ENCODE measurements around the gene VSIG8. TPM values are rescaled to one million over a fixed set of nuclear protein-coding genes. Genes with fewer than 3 reads are reported as not detected.

Gene VSIG8
- total and polyA plus RNA-seq, 9 of the 15 experiments (the other 6 are each of a cell fraction or from before 2014, with no cell fraction given) = not detected

GRCh38 chr1:159879136-159879535 is 16.7 kb upstream of the VSIG8 start:
- BruUV-seq (replicated peaks) = no TSS peak
- Histone ChIP-seq H3K9me1 (ENCODE audit: control insufficient read depth, insufficient read depth, low read length) (peaks cover 3% of the 10 kb centered on the region), H4K20me1 (replicated peaks; ENCODE audit: control insufficient read depth, insufficient read depth, low read length) (no peaks in the 10 kb centered on the region), H2AFZ (ENCODE audit: low read depth, low read length) (no peak overlapping the region), H3K9me3 (replicated peaks; ENCODE audit: control insufficient read depth, insufficient read depth, low read depth, low read length) (no peaks in the 10 kb centered on the region; the same call in 1 of the 2 replicates), H3K4me2 (ENCODE audit: insufficient read depth, low read length) (no peak overlapping the region), H3K9ac (ENCODE audit: insufficient read depth in 1 of 2, low read depth in 2 of 2, low read length in 2 of 2) (no peak overlapping the region), H3K27me3 (ENCODE audit: control insufficient read depth in 2 of 2, insufficient read depth in 2 of 2, low read length in 2 of 2) (no peaks in the 10 kb centered on the region; a peak in 1 of 5 replicates), H3K79me2 (ENCODE audit: control insufficient read depth, insufficient read depth, low read length) (no peaks in the 10 kb centered on the region), H3K4me3 (no peak overlapping the region), H3K36me3 (ENCODE audit: control insufficient read depth, insufficient read depth, low read length) (no peaks in the 10 kb centered on the region), H3K27ac (ENCODE audit: extremely low read depth, low read depth, low read length) (no peak overlapping the region), H3K4me1 (replicated peaks in 1 of 2; ENCODE audit: control insufficient read depth in 2 of 2, insufficient read depth in 2 of 2, low read length in 2 of 2) (peaks cover 4 to 43% of the 10 kb centered on the region in 2 experiments; a peak in 4 of 5 replicates)
- 26% methylated on average over 3 of the region's 3 CpGs for WGBS (ENCODE audit: insufficient coverage, low coverage, missing lambda C conversion rate)
- FAIRE-seq (no peak), DNase-seq (ENCODE audit: extremely low read depth in 1 of 4, low spot score in 3 of 4) (no peak), ATAC-seq (no peak)
- no peak for TF ChIP-seq SMARCE1 (IDR thresholded peaks at IDR 0.05)
- TF ChIP-seq STAG1 (CRISPR knock-in tag; IDR thresholded peaks at IDR 0.05; ENCODE audit: borderline replicate concordance) = no peak
- TF ChIP-seq USF1 (CRISPR knock-in tag; IDR thresholded peaks at IDR 0.05) = no peak
- POLR2A ChIA-PET = interaction anchor here (0.7 to 3.1 kb wide), 6 partner anchors 10 to 63 kb away, joined by 3 to 21 read pairs (median 3); partner anchors contain the start of gene TAGLN2
- in situ Hi-C loops (cut with MboI) (no loop called here), intact Hi-C loops (cut with micrococcal nuclease) (no loop called here)
- CTCF ChIA-PET (ENCODE audit: low intra/inter-chr PET ratio) = no interaction called here

- CTCF ChIA-PET (ENCODE audit: low intra/inter-chr PET ratio) = no interaction called here
- no peak overlapping the region for H3K9ac ChIP-seq (ENCODE audit: insufficient read depth in 1 of 2, low read depth in 2 of 2, low read length in 2 of 2)
Measured at GRCh38 chr1:159877695-159878444, 15.4 kb upstream of the VSIG8 start.

More at GRCh38 chr1:159877695-159878444, 15.4 kb upstream of the VSIG8 start:
- Histone ChIP-seq H2AFZ (ENCODE audit: low read depth, low read length) (no peak overlapping the region), H3K9me1 (ENCODE audit: control insufficient read depth, insufficient read depth, low read length) (peaks cover 3% of the 10 kb centered on the region), H3K4me2 (ENCODE audit: insufficient read depth, low read length) (no peak overlapping the region), H3K4me3 (no peak overlapping the region), H4K20me1 (replicated peaks; ENCODE audit: control insufficient read depth, insufficient read depth, low read length) (no peaks in the 10 kb centered on the region; the same call in 1 of the 2 replicates), H3K4me1 (replicated peaks in 1 of 2; ENCODE audit: control insufficient read depth in 2 of 2, insufficient read depth in 2 of 2, low read length in 2 of 2) (peaks cover 4 to 43% of the 10 kb centered on the region in 2 experiments; a peak in 4 of 5 replicates), H3K27ac (ENCODE audit: extremely low read depth, low read depth, low read length) (no peak overlapping the region), H3K27me3 (ENCODE audit: control insufficient read depth in 2 of 2, insufficient read depth in 2 of 2, low read length in 2 of 2) (peaks cover 0 to 6% of the 10 kb centered on the region in 2 experiments; a peak in 2 of 5 replicates), H3K36me3 (ENCODE audit: control insufficient read depth, insufficient read depth, low read length) (no peaks in the 10 kb centered on the region), H3K79me2 (ENCODE audit: control insufficient read depth, insufficient read depth, low read length) (no peaks in the 10 kb centered on the region), H3K9me3 (replicated peaks; ENCODE audit: control insufficient read depth, insufficient read depth, low read depth, low read length) (no peaks in the 10 kb centered on the region; the same call in 1 of the 2 replicates)
- ATAC-seq (no peak), DNase-seq (ENCODE audit: extremely low read depth in 1 of 4, low spot score in 3 of 4) (no peak), FAIRE-seq (no peak)
- POLR2A ChIA-PET = interaction anchor here (1.3 to 3.1 kb wide), 2 partner anchors 9 to 38 kb away, joined by 8 to 21 read pairs; no protein-coding TSS in a partner anchor
- intact Hi-C loops (cut with micrococcal nuclease) = no loop called here
- TF ChIP-seq BCL6 (CRISPR knock-in tag; IDR thresholded peaks at IDR 0.05) (no peak), POLR3A (IDR thresholded peaks at IDR 0.05; ENCODE audit: borderline replicate concordance, extremely low read depth, insufficient read depth, insufficient read length) (no peak), NFIC (IDR thresholded peaks at IDR 0.05) (peak; percentile 52), E2F6 (IDR thresholded peaks at IDR 0.05; ENCODE audit: borderline replicate concordance in 1 of 2, extremely low read depth in 1 of 2, insufficient read depth in 1 of 2, insufficient read length in 1 of 2, low read depth in 1 of 2, low read length in 1 of 2, poor library complexity in 1 of 2, severe bottlenecking in 1 of 2) (no peak), ZC3H4 (CRISPR knock-in tag; IDR thresholded peaks at IDR 0.05; ENCODE audit: borderline replicate concordance) (no peak)
- in situ Hi-C loops (cut with MboI) = no loop called here
- BruUV-seq (replicated peaks) = no TSS peak
- 48% methylated on average over 6 of the region's 6 CpGs for WGBS (ENCODE audit: insufficient coverage, low coverage, missing lambda C conversion rate)

Data from K562 (cell line).